Muscle layer of duodenum (tissue), 2 donors: Measurements from ENCODE around the gene CREB5.

Source experiments
- H3K27ac ChIP-seq: one replicate; pipeline ENCODE4 v1.7.0; 2013; ENCODE audit warnings: mild to moderate bottlenecking, low read length
- H3K27me3 ChIP-seq: one replicate; pipeline ENCODE4 v1.7.0; 2013; ENCODE audit warnings: low read depth, mild to moderate bottlenecking, control low read depth, low read length
- H3K36me3 ChIP-seq, 2 donors: one replicate each; pipeline ENCODE4 v1.7.0; 2013; ENCODE audit warnings: low read length in 2 of 2, control low read depth in 1 of 2, mild to moderate bottlenecking in 1 of 2; ENCODE audit not compliant: insufficient read depth in 2 of 2, control insufficient read depth in 1 of 2
- H3K4me1 ChIP-seq, 2 donors: one replicate each; pipeline ENCODE4 v1.7.0; 2013; ENCODE audit warnings: low read length in 2 of 2, mild to moderate bottlenecking in 2 of 2, control low read depth in 1 of 2, moderate library complexity in 1 of 2; ENCODE audit not compliant: insufficient read depth in 2 of 2, control insufficient read depth in 1 of 2
- H3K4me3 ChIP-seq, 2 donors: one replicate each; pipeline ENCODE4 v1.7.0; 2013; ENCODE audit warnings: low read length in 2 of 2, low read depth in 1 of 2, mild to moderate bottlenecking in 1 of 2
- H3K9me3 ChIP-seq, 2 donors: one replicate each; pipeline ENCODE4 v1.7.0; 2013; ENCODE audit warnings: low read length in 2 of 2, control low read depth in 1 of 2, mild to moderate bottlenecking in 1 of 2; ENCODE audit not compliant: control insufficient read depth in 1 of 2
- donor health status: healthy.

CREB5 gene

GRCh38 chr7:28799619-28800018 is 387.3 kb downstream of the CREB5 start:
- Histone ChIP-seq H3K4me3 (no peak overlapping the region), H3K27ac (no peak overlapping the region), H3K4me1 (no peaks in the 10 kb centered on the region), H3K36me3 (peaks cover 0 to 6% of the 10 kb centered on the region in 2 donors), H3K27me3 (no peaks in the 10 kb centered on the region), H3K9me3 (no peaks in the 10 kb centered on the region)

- Histone ChIP-seq H3K27me3 (no peaks in the 10 kb centered on the region), H3K36me3 (peaks cover 3 to 11% of the 10 kb centered on the region in 2 donors), H3K27ac (no peak overlapping the region), H3K4me1 (no peaks in the 10 kb centered on the region), H3K9me3 (no peaks in the 10 kb centered on the region), H3K4me3 (no peak overlapping the region)
Measured at GRCh38 chr7:28800150-28800549, 387.8 kb downstream of the CREB5 start.

- Histone ChIP-seq H3K4me1 (no peaks in the 10 kb centered on the region), H3K27me3 (no peaks in the 10 kb centered on the region), H3K9me3 (no peaks in the 10 kb centered on the region), H3K4me3 (no peak overlapping the region), H3K27ac (no peak overlapping the region), H3K36me3 (peaks cover 5 to 12% of the 10 kb centered on the region in 2 donors)
Measured at GRCh38 chr7:28802450-28802849, 390.1 kb downstream of the CREB5 start.

- H3K27ac ChIP-seq, result no peak overlapping the region
- no peak overlapping the region for H3K4me3 ChIP-seq
- H3K9me3 ChIP-seq, result no peaks in the 10 kb centered on the region
- no peaks in the 10 kb centered on the region for H3K4me1 ChIP-seq
- H3K27me3 ChIP-seq, result no peaks in the 10 kb centered on the region
- H3K36me3 ChIP-seq, result peaks cover 5 to 12% of the 10 kb centered on the region in 2 donors
Measured at GRCh38 chr7:28804157-28804556, 391.8 kb downstream of the CREB5 start.

GRCh38 chr7:28804990-28805389 is 392.7 kb downstream of the CREB5 start:
- Histone ChIP-seq H3K9me3 (no peaks in the 10 kb centered on the region), H3K4me3 (no peak overlapping the region), H3K27me3 (no peaks in the 10 kb centered on the region), H3K4me1 (no peaks in the 10 kb centered on the region), H3K36me3 (peaks cover 5 to 12% of the 10 kb centered on the region in 2 donors), H3K27ac (no peak overlapping the region)

- Histone ChIP-seq H3K4me3 (no peak overlapping the region), H3K4me1 (peaks cover 0 to 1% of the 10 kb centered on the region in 2 donors), H3K9me3 (no peaks in the 10 kb centered on the region), H3K36me3 (peaks cover 5 to 12% of the 10 kb centered on the region in 2 donors), H3K27ac (no peak overlapping the region), H3K27me3 (no peaks in the 10 kb centered on the region)
Measured at GRCh38 chr7:28806841-28807240, 394.5 kb downstream of the CREB5 start.

GRCh38 chr7:28807396-28807994 is 395.2 kb downstream of the CREB5 start:
- no peak overlapping the region for H3K4me3 ChIP-seq
- peaks cover 0 to 8% of the 10 kb centered on the region in 2 donors for H3K4me1 ChIP-seq
- no peak overlapping the region for H3K27ac ChIP-seq
- peaks cover 5 to 12% of the 10 kb centered on the region in 2 donors for H3K36me3 ChIP-seq
- no peaks in the 10 kb centered on the region for H3K9me3 ChIP-seq
- no peaks in the 10 kb centered on the region for H3K27me3 ChIP-seq

- no peak overlapping the region for H3K27ac ChIP-seq
- H3K36me3 ChIP-seq, result peaks cover 5 to 12% of the 10 kb centered on the region in 2 donors
- H3K27me3 ChIP-seq, result no peaks in the 10 kb centered on the region
- H3K9me3 ChIP-seq, result no peaks in the 10 kb centered on the region
- H3K4me3 ChIP-seq, result no peak overlapping the region
- peaks cover 0 to 20% of the 10 kb centered on the region in 2 donors for H3K4me1 ChIP-seq
Measured at GRCh38 chr7:28808796-28809533, 396.6 kb downstream of the CREB5 start.

- H3K4me3 ChIP-seq, result no peak overlapping the region
- no peak overlapping the region for H3K27ac ChIP-seq
- H3K4me1 ChIP-seq, result peaks cover 0 to 23% of the 10 kb centered on the region in 2 donors
- no peaks in the 10 kb centered on the region for H3K36me3 ChIP-seq
- H3K9me3 ChIP-seq, result no peaks in the 10 kb centered on the region
- no peaks in the 10 kb centered on the region for H3K27me3 ChIP-seq
Measured at GRCh38 chr7:28811008-28811407, 398.7 kb downstream of the CREB5 start.

- H3K9me3 ChIP-seq, result no peaks in the 10 kb centered on the region
- no peaks in the 10 kb centered on the region for H3K27me3 ChIP-seq
- H3K4me3 ChIP-seq, result no peak overlapping the region
- peaks cover 0 to 23% of the 10 kb centered on the region in 2 donors for H3K4me1 ChIP-seq
- no peaks in the 10 kb centered on the region for H3K36me3 ChIP-seq
- no peak overlapping the region for H3K27ac ChIP-seq
Measured at GRCh38 chr7:28811701-28812430, 399.5 kb downstream of the CREB5 start.

GRCh38 chr7:28812616-28813015 is 400.3 kb downstream of the CREB5 start:
- H3K36me3 ChIP-seq, result no peaks in the 10 kb centered on the region
- peaks cover 0 to 23% of the 10 kb centered on the region in 2 donors for H3K4me1 ChIP-seq
- no peak overlapping the region for H3K27ac ChIP-seq
- H3K27me3 ChIP-seq, result no peaks in the 10 kb centered on the region
- no peak overlapping the region for H3K4me3 ChIP-seq
- no peaks in the 10 kb centered on the region for H3K9me3 ChIP-seq
